ENCODE measurements around the gene ABHD17A. TPM values are rescaled to one million over a fixed set of nuclear protein-coding genes. Genes with fewer than 3 reads are reported as not detected.

Gene ABHD17A
- total RNA-seq, 1 donor from 2014 or later, result 60.4 TPM

- Mint-ChIP-seq H3K36me3 (no peaks in the 10 kb centered on the region), H3K27me3 (no peaks in the 10 kb centered on the region), H3K9me3 (no peaks in the 10 kb centered on the region), H3K4me1 (ENCODE audit: unreplicated experiment) (peaks cover 21% of the 10 kb centered on the region), H3K27ac (peak within 1 kb of the TSS; percentile 91), H3K4me3 (peak within 1 kb of the TSS; percentile 95)
- peak; percentile 99 for TF ChIP-seq CTCF (conservative IDR thresholded peaks at IDR 0.05)
- peak; percentile 98 for DNase-seq (ENCODE audit: extremely low spot score, unreplicated experiment)
Observed at GRCh38 chr19:1848399-1849131, 36.7 kb downstream of the ABHD17A start, which contains the start of gene REXO1. TSS of gene REXO1 (minus strand) at chr19:1848483. CDS start at chr19:1848358, 125 bp downstream.

GRCh38 chr19:1847684-1848398 is 37.5 kb downstream of the ABHD17A start:
- TF ChIP-seq CTCF (conservative IDR thresholded peaks at IDR 0.05), result no peak
- Mint-ChIP-seq H3K36me3 (no peaks in the 10 kb centered on the region), H3K4me1 (ENCODE audit: unreplicated experiment) (peaks cover 16% of the 10 kb centered on the region), H3K27ac (peak overlapping the region; percentile 91), H3K4me3 (peak overlapping the region; percentile 95), H3K9me3 (no peaks in the 10 kb centered on the region), H3K27me3 (no peaks in the 10 kb centered on the region)
- no peak for DNase-seq (ENCODE audit: extremely low spot score, unreplicated experiment)

DNA sequence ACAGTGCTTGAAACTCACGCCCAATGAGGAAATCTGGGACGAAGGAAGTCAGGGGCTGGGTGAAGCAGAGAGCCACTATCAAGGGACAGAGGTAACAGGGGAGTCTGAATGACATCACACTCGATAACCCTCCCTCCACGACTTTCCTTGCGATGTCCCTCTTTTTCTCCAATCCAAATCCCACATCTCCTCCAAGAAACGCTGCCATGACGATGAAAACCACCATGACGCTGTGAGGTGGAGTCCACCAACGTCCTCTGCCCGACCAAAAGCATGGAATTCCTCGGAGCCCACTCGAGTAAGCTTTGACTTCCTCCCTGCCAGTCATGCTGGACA is 38.0 kb downstream of the ABHD17A start:
- no peaks in the 10 kb centered on the region for H3K36me3 Mint-ChIP-seq
- H3K4me1 Mint-ChIP-seq (ENCODE audit: unreplicated experiment), result peaks cover 16% of the 10 kb centered on the region
- no peak for TF ChIP-seq CTCF (conservative IDR thresholded peaks at IDR 0.05)
- no peaks in the 10 kb centered on the region for H3K9me3 Mint-ChIP-seq
- DNase-seq (ENCODE audit: extremely low spot score, unreplicated experiment), result no peak
- H3K4me3 Mint-ChIP-seq, result peak overlapping the region; percentile 95
- no peaks in the 10 kb centered on the region for H3K27me3 Mint-ChIP-seq
- H3K27ac Mint-ChIP-seq, result peak overlapping the region; percentile 91

DNA sequence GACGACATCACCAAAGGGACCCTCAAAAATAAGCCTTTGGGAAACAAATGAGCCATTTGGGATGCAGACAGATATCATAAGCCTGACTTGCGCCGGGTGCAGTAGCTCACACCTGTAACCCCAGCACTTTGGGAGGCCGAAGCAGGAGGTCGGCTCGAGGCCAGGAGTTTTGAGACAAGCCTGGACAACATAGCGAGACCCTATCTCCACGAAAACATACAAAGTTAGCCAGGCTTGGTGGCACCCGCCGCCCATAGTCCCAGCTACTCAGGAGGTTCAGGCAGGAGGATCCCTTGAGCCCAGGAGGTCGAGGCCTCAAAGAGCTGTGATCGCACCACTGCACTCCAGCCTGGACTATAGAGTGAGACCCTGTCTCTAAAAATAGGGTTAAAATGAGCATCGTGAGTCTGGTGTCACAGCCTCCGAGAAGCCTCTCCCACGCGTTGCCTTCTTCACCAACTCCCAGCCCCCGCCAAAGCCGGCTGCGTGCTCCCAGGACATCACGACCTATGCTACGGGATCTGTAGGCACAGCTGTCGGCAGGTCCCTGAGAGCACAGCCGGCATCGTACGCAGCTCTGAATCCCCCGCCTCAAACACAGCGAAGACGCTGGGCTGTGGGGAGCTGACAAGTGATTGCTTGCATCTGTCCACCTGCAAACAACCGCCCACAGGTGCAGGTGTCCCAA is 38.6 kb downstream of the ABHD17A start:
- TF ChIP-seq CTCF (conservative IDR thresholded peaks at IDR 0.05), result no peak
- Mint-ChIP-seq H3K27ac (peak overlapping the region; percentile 91), H3K27me3 (no peaks in the 10 kb centered on the region), H3K9me3 (no peaks in the 10 kb centered on the region), H3K4me1 (ENCODE audit: unreplicated experiment) (peaks cover 16% of the 10 kb centered on the region), H3K4me3 (peak overlapping the region; percentile 95), H3K36me3 (no peaks in the 10 kb centered on the region)
- DNase-seq (ENCODE audit: extremely low spot score, unreplicated experiment), result no peak

DNA sequence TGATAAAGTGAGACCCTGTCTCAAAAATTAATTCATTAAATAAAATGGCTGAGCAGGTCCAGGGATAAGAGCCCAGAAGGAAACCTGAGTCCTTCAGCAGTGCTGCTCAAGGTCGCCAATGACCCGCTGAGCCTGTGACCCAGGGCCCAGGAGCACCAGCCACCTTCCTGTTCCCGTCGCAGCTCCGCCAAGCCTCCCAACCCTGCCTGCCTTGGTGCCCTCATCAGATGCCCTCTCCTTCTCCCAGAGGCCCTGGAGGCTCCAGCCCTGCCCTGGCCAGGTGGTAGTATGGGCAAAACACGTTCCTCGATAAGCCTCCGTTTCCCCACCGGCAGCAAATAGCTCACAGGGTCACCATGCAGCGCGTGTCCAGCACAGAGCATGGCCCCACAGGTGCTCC is 39.7 kb downstream of the ABHD17A start:
- no peak for TF ChIP-seq CTCF (conservative IDR thresholded peaks at IDR 0.05)
- Mint-ChIP-seq H3K27me3 (no peaks in the 10 kb centered on the region), H3K4me3 (no peak overlapping the region), H3K9me3 (no peaks in the 10 kb centered on the region), H3K4me1 (ENCODE audit: unreplicated experiment) (peaks cover 23% of the 10 kb centered on the region), H3K36me3 (no peaks in the 10 kb centered on the region), H3K27ac (peak overlapping the region; percentile 88)
- DNase-seq (ENCODE audit: extremely low spot score, unreplicated experiment), result no peak

Data from type B pancreatic cell (in vitro differentiated cells).